ENCODE data around the gene WDPCP.
A peak's percentile ranks its signal among the peaks of the same experiment; 100 is the strongest.

Gene WDPCP

DNA sequence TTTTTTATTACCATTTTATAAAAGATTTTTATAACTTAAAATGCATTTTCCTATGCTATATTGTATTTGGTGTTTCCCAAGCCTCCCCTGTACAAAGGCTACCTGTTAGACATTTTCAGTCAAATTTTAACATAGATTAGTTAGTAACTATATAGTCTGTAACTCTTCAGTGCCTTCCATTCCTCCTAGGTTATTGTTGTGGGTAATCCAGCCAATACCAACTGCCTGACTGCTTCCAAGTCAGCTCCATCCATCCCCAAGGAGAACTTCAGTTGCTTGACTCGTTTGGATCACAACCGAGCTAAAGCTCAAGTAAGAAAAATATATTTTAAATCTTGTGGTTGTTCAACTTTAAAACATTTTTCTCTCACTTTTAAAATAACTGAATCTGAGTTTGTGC lies 10.7 kb upstream of the WDPCP start:
- Histone ChIP-seq H3K4me3 (ENCODE audit: insufficient read depth in 1 of 2, low read depth in 1 of 2, low read length in 2 of 2) (no peak overlapping the region), H4K91ac (ENCODE audit: low read length) (no peak overlapping the region), H3K23ac (ENCODE audit: low read length in 2 of 2) (no peak overlapping the region), H3K27ac (ENCODE audit: low read length, poor library complexity, severe bottlenecking) (no peak overlapping the region), H3K14ac (ENCODE audit: low read length in 2 of 2) (no peak overlapping the region), H2AK5ac (ENCODE audit: low read length, severe bottlenecking) (no peak overlapping the region), H3K27me3 (ENCODE audit: control insufficient read depth in 1 of 2, insufficient read depth in 1 of 2, low read length in 2 of 2) (no peaks in the 10 kb centered on the region), H3K18ac (ENCODE audit: low read depth in 1 of 2, low read length in 2 of 2) (no peak overlapping the region), H3K4me2 (ENCODE audit: low read length, poor library complexity, severe bottlenecking) (no peak overlapping the region), H2BK120ac (ENCODE audit: low read depth, low read length) (no peak overlapping the region), H3K36me3 (ENCODE audit: control insufficient read depth in 1 of 2, insufficient read depth in 2 of 2, low read depth in 1 of 2, low read length in 2 of 2) (peaks cover 7 to 92% of the 10 kb centered on the region in 2 experiments), H3K79me1 (replicated peaks; ENCODE audit: low read length, poor library complexity, severe bottlenecking) (peaks cover 17% of the 10 kb centered on the region), H3K9ac (ENCODE audit: low read length) (no peak overlapping the region), H3K4ac (ENCODE audit: low read depth in 1 of 2, low read length in 2 of 2) (no peak overlapping the region), H4K8ac (ENCODE audit: low read length) (no peak overlapping the region), H2BK5ac (ENCODE audit: low read depth, low read length, poor library complexity, severe bottlenecking) (no peak overlapping the region), H2BK12ac (ENCODE audit: low read length in 2 of 2) (no peak overlapping the region), H2AFZ (ENCODE audit: low read depth, low read length) (no peak overlapping the region), H2BK15ac (ENCODE audit: low read depth, poor library complexity, severe bottlenecking) (no peak overlapping the region), H3K4me1 (ENCODE audit: control insufficient read depth, insufficient read depth, low read depth, low read length) (no peaks in the 10 kb centered on the region), H3K9me3 (ENCODE audit: control insufficient read depth, low read length) (no peaks in the 10 kb centered on the region)
- WGBS = no CpG with 5 or more reads among the region's 2 CpGs
- no peak for DNase-seq

DNA sequence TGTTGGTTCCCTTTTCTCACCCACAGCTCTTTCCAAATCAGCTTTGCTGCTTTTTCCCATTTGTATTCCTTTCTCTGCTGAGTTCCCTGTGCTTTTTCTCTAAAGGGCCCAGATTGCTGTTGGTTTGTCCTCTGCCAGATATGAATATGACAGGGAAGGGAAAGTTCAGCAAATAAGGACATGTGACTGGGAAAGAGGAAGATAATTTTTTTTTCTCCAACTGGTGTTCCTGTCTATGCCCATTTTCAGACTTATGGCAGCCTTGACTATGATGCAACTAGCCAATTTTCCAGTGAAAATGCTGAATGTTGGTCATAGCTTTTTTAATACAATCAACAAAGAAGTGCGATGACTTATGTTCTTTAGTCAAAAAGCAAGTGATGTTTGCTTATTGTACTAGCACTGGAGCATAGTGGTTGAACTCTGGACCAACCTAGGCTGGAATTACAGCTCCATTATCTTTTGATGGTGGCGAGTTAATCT lies 8.2 kb upstream of the WDPCP start:
- Histone ChIP-seq H3K9ac (ENCODE audit: low read length) (no peak overlapping the region), H2BK5ac (ENCODE audit: low read depth, low read length, poor library complexity, severe bottlenecking) (no peak overlapping the region), H3K27me3 (ENCODE audit: control insufficient read depth in 1 of 2, insufficient read depth in 1 of 2, low read length in 2 of 2) (no peaks in the 10 kb centered on the region), H3K4me3 (ENCODE audit: insufficient read depth in 1 of 2, low read depth in 1 of 2, low read length in 2 of 2) (no peak overlapping the region), H2AFZ (ENCODE audit: low read depth, low read length) (no peak overlapping the region), H3K18ac (ENCODE audit: low read depth in 1 of 2, low read length in 2 of 2) (no peak overlapping the region), H3K9me3 (ENCODE audit: control insufficient read depth, low read length) (no peaks in the 10 kb centered on the region), H3K23ac (ENCODE audit: low read length in 2 of 2) (no peak overlapping the region), H3K79me1 (replicated peaks; ENCODE audit: low read length, poor library complexity, severe bottlenecking) (peaks cover 24% of the 10 kb centered on the region), H3K4me2 (ENCODE audit: low read length, poor library complexity, severe bottlenecking) (no peak overlapping the region), H2BK12ac (ENCODE audit: low read length in 2 of 2) (no peak overlapping the region), H4K91ac (ENCODE audit: low read length) (no peak overlapping the region), H3K14ac (ENCODE audit: low read length in 2 of 2) (no peak overlapping the region), H2BK15ac (ENCODE audit: low read depth, poor library complexity, severe bottlenecking) (no peak overlapping the region), H2BK120ac (ENCODE audit: low read depth, low read length) (no peak overlapping the region), H3K4me1 (ENCODE audit: control insufficient read depth, insufficient read depth, low read depth, low read length) (no peaks in the 10 kb centered on the region), H3K36me3 (ENCODE audit: control insufficient read depth in 1 of 2, insufficient read depth in 2 of 2, low read depth in 1 of 2, low read length in 2 of 2) (peaks cover 0 to 84% of the 10 kb centered on the region in 2 experiments), H3K27ac (ENCODE audit: low read length, poor library complexity, severe bottlenecking) (no peak overlapping the region), H3K4ac (ENCODE audit: low read depth in 1 of 2, low read length in 2 of 2) (no peak overlapping the region), H4K8ac (ENCODE audit: low read length) (no peak overlapping the region), H2AK5ac (ENCODE audit: low read length, severe bottlenecking) (no peak overlapping the region)
- WGBS = 100% methylated on average over 1 of the region's 2 CpGs
- DNase-seq = no peak

GRCh38 chr2:63594660-63595059 lies 6.4 kb upstream of the WDPCP start:
- DNase-seq = no peak
- H3K27ac ChIP-seq (ENCODE audit: low read length, poor library complexity, severe bottlenecking) = no peak overlapping the region
- no peak overlapping the region for H2BK15ac ChIP-seq (ENCODE audit: low read depth, poor library complexity, severe bottlenecking)
- no peak overlapping the region for H3K18ac ChIP-seq (ENCODE audit: low read depth in 1 of 2, low read length in 2 of 2)
- 100% methylated on average over 2 of the region's 3 CpGs for WGBS
- no peak overlapping the region for H3K9ac ChIP-seq (ENCODE audit: low read length)
- H3K4me3 ChIP-seq (ENCODE audit: insufficient read depth in 1 of 2, low read depth in 1 of 2, low read length in 2 of 2) = no peak overlapping the region
- H2BK120ac ChIP-seq (ENCODE audit: low read depth, low read length) = no peak overlapping the region
- no peak overlapping the region for H4K8ac ChIP-seq (ENCODE audit: low read length)
- no peaks in the 10 kb centered on the region for H3K9me3 ChIP-seq (ENCODE audit: control insufficient read depth, low read length)
- H3K14ac ChIP-seq (ENCODE audit: low read length in 2 of 2) = no peak overlapping the region
- H2BK12ac ChIP-seq (ENCODE audit: low read length in 2 of 2) = no peak overlapping the region
- no peak overlapping the region for H3K23ac ChIP-seq (ENCODE audit: low read length in 2 of 2)
- H3K27me3 ChIP-seq (ENCODE audit: control insufficient read depth in 1 of 2, insufficient read depth in 1 of 2, low read length in 2 of 2) = no peaks in the 10 kb centered on the region
- no peak overlapping the region for H3K4ac ChIP-seq (ENCODE audit: low read depth in 1 of 2, low read length in 2 of 2)
- H4K91ac ChIP-seq (ENCODE audit: low read length) = no peak overlapping the region
- H3K79me1 ChIP-seq (replicated peaks; ENCODE audit: low read length, poor library complexity, severe bottlenecking) = peaks cover 19% of the 10 kb centered on the region
- no peak overlapping the region for H3K4me2 ChIP-seq (ENCODE audit: low read length, poor library complexity, severe bottlenecking)
- H3K36me3 ChIP-seq (ENCODE audit: control insufficient read depth in 1 of 2, insufficient read depth in 2 of 2, low read depth in 1 of 2, low read length in 2 of 2) = peaks cover 0 to 76% of the 10 kb centered on the region in 2 experiments
- no peaks in the 10 kb centered on the region for H3K4me1 ChIP-seq (ENCODE audit: control insufficient read depth, insufficient read depth, low read depth, low read length)
- no peak overlapping the region for H2BK5ac ChIP-seq (ENCODE audit: low read depth, low read length, poor library complexity, severe bottlenecking)
- H2AFZ ChIP-seq (ENCODE audit: low read depth, low read length) = no peak overlapping the region
- no peak overlapping the region for H2AK5ac ChIP-seq (ENCODE audit: low read length, severe bottlenecking)

DNA sequence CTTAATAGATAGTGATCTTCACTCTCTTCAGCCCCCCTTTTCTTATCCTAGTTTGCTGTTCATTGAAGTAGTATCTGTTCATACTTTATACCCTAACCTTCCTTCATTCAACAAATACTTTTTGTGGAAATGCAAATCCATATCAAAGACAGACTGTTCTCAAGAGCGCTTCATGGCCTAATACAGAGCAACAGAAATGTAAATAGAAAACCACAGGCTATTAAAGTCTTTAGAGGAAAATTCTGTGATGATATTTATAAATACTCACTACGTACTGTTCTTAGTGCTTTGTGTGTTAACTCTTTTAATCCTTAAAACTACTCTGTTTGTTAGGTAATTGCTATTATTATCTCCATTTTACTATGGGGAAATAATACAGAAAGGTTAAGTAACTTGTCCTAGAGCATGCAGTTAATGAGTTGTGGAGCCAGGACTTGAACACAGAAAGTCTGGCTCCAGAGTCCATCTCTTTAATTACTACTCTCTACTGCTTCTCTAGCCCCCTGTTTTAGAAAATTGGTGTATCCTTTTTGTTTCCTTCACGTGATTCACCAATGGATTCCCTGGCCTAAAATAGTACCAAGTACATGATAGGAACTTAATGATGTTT lies 3.4 kb upstream of the WDPCP start:
- no peak overlapping the region for H4K8ac ChIP-seq (ENCODE audit: low read length)
- no peaks in the 10 kb centered on the region for H3K9me3 ChIP-seq (ENCODE audit: control insufficient read depth, low read length)
- H3K27me3 ChIP-seq (ENCODE audit: control insufficient read depth in 1 of 2, insufficient read depth in 1 of 2, low read length in 2 of 2) = no peaks in the 10 kb centered on the region
- no peak overlapping the region for H2BK120ac ChIP-seq (ENCODE audit: low read depth, low read length)
- H3K9ac ChIP-seq (ENCODE audit: low read length) = no peak overlapping the region
- peaks cover 23% of the 10 kb centered on the region for H3K79me1 ChIP-seq (replicated peaks; ENCODE audit: low read length, poor library complexity, severe bottlenecking)
- H3K27ac ChIP-seq (ENCODE audit: low read length, poor library complexity, severe bottlenecking) = no peak overlapping the region
- H2BK15ac ChIP-seq (ENCODE audit: low read depth, poor library complexity, severe bottlenecking) = no peak overlapping the region
- peak; percentile 4 for DNase-seq
- H3K4me2 ChIP-seq (ENCODE audit: low read length, poor library complexity, severe bottlenecking) = no peak overlapping the region
- no peak overlapping the region for H4K91ac ChIP-seq (ENCODE audit: low read length)
- H2AFZ ChIP-seq (ENCODE audit: low read depth, low read length) = no peak overlapping the region
- H3K4ac ChIP-seq (ENCODE audit: low read depth in 1 of 2, low read length in 2 of 2) = no peak overlapping the region
- H3K14ac ChIP-seq (ENCODE audit: low read length in 2 of 2) = no peak overlapping the region
- peaks cover 0 to 51% of the 10 kb centered on the region in 2 experiments for H3K36me3 ChIP-seq (ENCODE audit: control insufficient read depth in 1 of 2, insufficient read depth in 2 of 2, low read depth in 1 of 2, low read length in 2 of 2)
- H3K4me1 ChIP-seq (ENCODE audit: control insufficient read depth, insufficient read depth, low read depth, low read length) = no peaks in the 10 kb centered on the region
- no peak overlapping the region for H2AK5ac ChIP-seq (ENCODE audit: low read length, severe bottlenecking)
- H2BK5ac ChIP-seq (ENCODE audit: low read depth, low read length, poor library complexity, severe bottlenecking) = no peak overlapping the region
- H3K18ac ChIP-seq (ENCODE audit: low read depth in 1 of 2, low read length in 2 of 2) = no peak overlapping the region
- WGBS = 100% methylated on average over 2 of the region's 3 CpGs
- no peak overlapping the region for H3K4me3 ChIP-seq (ENCODE audit: insufficient read depth in 1 of 2, low read depth in 1 of 2, low read length in 2 of 2)
- no peak overlapping the region for H2BK12ac ChIP-seq (ENCODE audit: low read length in 2 of 2)
- no peak overlapping the region for H3K23ac ChIP-seq (ENCODE audit: low read length in 2 of 2)

All from mesenchymal stem cell (in vitro differentiated cells and primary cell).